ENCODE results near the gene NECTIN4.

Gene NECTIN4

DNA sequence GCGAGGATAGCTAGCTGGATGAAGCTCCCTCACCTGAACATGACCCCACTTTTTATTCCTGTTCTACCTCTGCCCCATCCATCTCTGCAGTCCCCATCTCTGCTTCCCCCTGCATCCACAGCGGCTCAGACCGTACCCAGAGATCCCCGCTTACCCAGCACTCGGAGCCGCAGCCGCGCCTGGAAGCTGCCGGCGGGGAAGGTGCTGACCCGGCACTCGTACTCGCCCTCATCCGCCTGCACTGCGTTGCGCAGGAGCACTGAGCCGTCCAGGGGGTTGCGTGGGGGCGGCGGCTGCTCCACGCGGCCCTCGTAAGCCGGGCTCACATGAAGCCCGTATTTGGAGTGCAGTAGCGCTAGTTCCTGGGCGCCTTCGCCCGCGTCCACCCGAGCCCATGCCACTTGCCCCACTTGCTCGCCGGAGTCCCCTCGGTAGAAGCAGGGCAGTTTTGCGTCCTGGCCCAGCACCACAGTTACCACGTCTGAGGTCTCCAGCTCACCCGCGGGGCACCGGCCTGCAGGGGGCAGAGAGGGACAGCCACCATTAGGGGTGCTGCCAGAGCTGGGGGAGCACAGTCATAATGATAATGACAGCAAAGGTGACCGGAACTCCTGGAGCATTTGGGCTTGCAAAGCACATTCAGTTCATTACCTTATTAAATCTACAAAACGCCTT, 9.8 kb downstream of the NECTIN4 start:
- Mint-ChIP-seq H3K36me3 (ENCODE audit: low read depth) (no peaks in the 10 kb centered on the region), H3K27ac (no peak overlapping the region), H3K4me3 (no peak overlapping the region), H3K9me3 (no peaks in the 10 kb centered on the region), H3K27me3 (ENCODE audit: low read depth, poor library complexity) (peaks cover 3% of the 10 kb centered on the region), H3K4me1 (peaks cover 33% of the 10 kb centered on the region)
- TF ChIP-seq, protein P1, sequence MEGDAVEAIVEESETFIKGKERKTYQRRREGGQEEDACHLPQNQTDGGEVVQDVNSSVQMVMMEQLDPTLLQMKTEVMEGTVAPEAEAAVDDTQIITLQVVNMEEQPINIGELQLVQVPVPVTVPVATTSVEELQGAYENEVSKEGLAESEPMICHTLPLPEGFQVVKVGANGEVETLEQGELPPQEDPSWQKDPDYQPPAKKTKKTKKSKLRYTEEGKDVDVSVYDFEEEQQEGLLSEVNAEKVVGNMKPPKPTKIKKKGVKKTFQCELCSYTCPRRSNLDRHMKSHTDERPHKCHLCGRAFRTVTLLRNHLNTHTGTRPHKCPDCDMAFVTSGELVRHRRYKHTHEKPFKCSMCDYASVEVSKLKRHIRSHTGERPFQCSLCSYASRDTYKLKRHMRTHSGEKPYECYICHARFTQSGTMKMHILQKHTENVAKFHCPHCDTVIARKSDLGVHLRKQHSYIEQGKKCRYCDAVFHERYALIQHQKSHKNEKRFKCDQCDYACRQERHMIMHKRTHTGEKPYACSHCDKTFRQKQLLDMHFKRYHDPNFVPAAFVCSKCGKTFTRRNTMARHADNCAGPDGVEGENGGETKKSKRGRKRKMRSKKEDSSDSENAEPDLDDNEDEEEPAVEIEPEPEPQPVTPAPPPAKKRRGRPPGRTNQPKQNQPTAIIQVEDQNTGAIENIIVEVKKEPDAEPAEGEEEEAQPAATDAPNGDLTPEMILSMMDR (IDR thresholded peaks at IDR 0.05), result no peak
- DNase-seq, result no peak

DNA sequence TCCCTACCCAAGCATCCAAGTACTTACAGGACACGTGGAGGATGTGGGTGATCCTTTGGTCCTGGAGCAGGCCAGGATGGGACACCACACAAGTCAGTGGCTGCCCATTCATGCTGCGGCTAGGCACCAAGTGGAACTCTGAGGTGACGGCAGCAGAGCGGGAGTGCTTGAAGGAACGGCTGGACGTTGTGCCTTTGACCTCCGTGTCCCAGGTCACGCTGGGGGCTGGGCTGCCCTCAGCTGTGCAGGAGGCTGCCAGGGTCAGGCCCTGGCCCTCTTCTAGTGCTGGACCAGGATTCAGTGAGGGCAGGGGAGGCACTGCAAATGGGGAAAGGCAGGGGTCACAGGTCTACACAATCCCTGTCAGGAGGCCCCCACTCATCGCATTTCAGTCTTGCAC, 11.9 kb downstream of the NECTIN4 start:
- H3K4me1 Mint-ChIP-seq, result peaks cover 28% of the 10 kb centered on the region
- no peaks in the 10 kb centered on the region for H3K9me3 Mint-ChIP-seq
- H3K27ac Mint-ChIP-seq, result no peak overlapping the region
- H3K27me3 Mint-ChIP-seq (ENCODE audit: low read depth, poor library complexity), result peaks cover 9% of the 10 kb centered on the region
- no peak overlapping the region for H3K4me3 Mint-ChIP-seq
- TF ChIP-seq, protein P1 (IDR thresholded peaks at IDR 0.05), result no peak
- no peak for DNase-seq
- no peaks in the 10 kb centered on the region for H3K36me3 Mint-ChIP-seq (ENCODE audit: low read depth)

DNA sequence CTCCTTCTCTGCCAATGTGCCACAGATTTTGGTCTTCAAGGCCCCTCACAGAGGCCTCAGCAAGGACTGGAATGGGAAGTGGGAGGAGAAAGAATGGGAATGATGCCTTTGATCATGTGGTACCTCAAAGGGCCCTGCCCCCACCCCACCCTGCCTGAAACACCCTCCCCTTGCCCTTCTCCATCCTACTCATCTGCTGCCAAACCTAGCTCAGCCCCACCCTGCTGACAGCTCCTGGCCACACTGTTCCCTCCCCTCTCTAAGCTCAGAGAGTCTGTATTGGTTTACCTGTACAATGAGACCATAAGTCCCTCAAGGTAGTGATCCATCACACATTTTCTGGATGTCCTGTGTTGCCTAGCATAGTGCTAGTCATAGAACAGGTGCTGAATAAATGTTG, 12.9 kb downstream of the NECTIN4 start:
- Mint-ChIP-seq H3K4me3 (no peak overlapping the region), H3K27me3 (ENCODE audit: low read depth, poor library complexity) (peaks cover 9% of the 10 kb centered on the region), H3K27ac (no peak overlapping the region), H3K9me3 (no peaks in the 10 kb centered on the region), H3K36me3 (ENCODE audit: low read depth) (no peaks in the 10 kb centered on the region), H3K4me1 (peaks cover 33% of the 10 kb centered on the region)
- DNase-seq, result no peak
- TF ChIP-seq, protein P1 (IDR thresholded peaks at IDR 0.05), result no peak

DNA sequence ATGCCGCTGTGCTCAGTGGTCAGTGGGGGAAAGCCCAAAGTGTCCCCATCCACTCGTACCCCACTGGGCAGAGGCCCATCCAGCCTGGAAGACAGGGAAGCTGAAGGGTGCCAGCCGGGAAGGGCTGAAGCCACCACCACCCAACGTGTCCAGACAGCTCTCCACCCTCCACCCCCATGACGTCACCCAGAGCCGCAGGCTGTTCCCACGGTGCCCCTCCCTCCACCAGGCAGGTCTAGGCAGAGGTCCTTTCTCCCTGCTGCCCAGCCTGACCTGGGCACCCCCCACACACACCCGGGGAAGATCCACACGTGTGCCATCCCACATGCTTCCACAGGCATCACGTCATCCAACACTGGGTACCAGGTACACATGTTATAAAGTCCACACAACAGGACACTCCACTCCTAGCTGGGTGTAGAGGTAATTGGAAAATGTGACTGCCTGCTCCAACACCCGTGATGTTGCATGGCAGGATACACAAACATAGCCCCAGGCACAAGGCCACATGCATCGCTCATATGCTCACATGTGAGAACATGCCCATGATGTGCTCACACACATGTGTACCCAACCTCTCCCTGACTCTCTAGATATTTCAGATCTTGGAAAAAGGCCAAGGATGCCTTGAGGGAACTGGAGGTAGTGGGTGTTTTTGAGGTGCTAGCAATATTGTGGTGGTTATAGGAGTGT, 14.5 kb downstream of the NECTIN4 start:
- peak overlapping the region; percentile 60 for H3K27ac Mint-ChIP-seq
- DNase-seq, result no peak
- H3K27me3 Mint-ChIP-seq (ENCODE audit: low read depth, poor library complexity), result peaks cover 9% of the 10 kb centered on the region
- TF ChIP-seq, protein P1 (IDR thresholded peaks at IDR 0.05), result no peak
- no peaks in the 10 kb centered on the region for H3K36me3 Mint-ChIP-seq (ENCODE audit: low read depth)
- no peak overlapping the region for H3K4me3 Mint-ChIP-seq
- peaks cover 24% of the 10 kb centered on the region for H3K4me1 Mint-ChIP-seq
- H3K9me3 Mint-ChIP-seq, result no peaks in the 10 kb centered on the region

DNA sequence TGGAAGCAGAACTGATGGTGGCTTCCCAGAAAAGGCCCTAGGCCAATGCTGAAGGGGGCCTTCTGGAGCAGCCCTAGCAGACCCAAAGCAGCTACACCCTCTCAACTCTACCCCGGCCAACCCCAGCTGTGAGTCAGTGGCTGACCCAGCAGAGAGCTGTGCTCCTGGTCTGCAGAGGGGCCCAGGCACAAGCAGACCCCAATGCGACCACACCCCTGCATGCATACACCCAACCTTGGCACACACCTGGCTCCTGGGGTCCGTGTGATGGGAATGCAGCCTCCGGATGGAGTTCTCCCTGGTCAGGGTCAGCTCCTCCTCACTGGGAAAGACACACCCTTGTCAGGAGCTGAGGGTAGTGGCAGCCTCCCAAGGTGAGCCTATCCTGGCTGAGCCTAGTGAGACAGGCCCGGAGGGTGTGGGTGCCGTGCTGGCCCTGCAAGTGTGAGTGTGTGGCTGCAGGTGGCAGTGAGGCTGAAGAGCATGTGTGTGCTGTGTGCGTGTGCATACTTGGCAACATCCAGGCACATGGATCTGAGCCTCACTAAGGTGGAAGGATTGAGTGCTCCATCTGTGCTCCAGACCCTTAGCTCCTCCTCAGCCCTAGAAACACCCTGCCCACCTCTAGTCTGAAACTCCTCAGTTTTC, 15.8 kb downstream of the NECTIN4 start:
- Mint-ChIP-seq H3K4me3 (no peak overlapping the region), H3K27me3 (ENCODE audit: low read depth, poor library complexity) (peaks cover 9% of the 10 kb centered on the region), H3K27ac (no peak overlapping the region), H3K9me3 (no peaks in the 10 kb centered on the region), H3K36me3 (ENCODE audit: low read depth) (no peaks in the 10 kb centered on the region), H3K4me1 (peaks cover 31% of the 10 kb centered on the region)
- DNase-seq, result no peak
- TF ChIP-seq, protein P1 (IDR thresholded peaks at IDR 0.05), result no peak

Data from nephron progenitor cell (in vitro differentiated cells).